HG03378 (cell line): ENCODE data around the gene ADAMTSL1.
A peak's percentile ranks its signal among the peaks of the same experiment; 100 is the strongest.

Experiments used
- ATAC-seq: cut with Tn5 transposase; IDR thresholded peaks from one replicate; pipeline ENCODE4 v1.9.1; 2021; ENCODE audit warnings: mild to moderate bottlenecking, moderate library complexity; ENCODE audit not compliant: unreplicated experiment

The ADAMTSL1 gene

GRCh38 chr9:18798106-18798505, 324.2 kb downstream of the ADAMTSL1 start:
- no peak for ATAC-seq

- no peak for ATAC-seq
Measured at GRCh38 chr9:18798508-18799290, 324.7 kb downstream of the ADAMTSL1 start.

- ATAC-seq: no peak
Measured at GRCh38 chr9:18799428-18799827, 325.5 kb downstream of the ADAMTSL1 start.

- ATAC-seq: no peak
Measured at GRCh38 chr9:18800579-18800978, 326.6 kb downstream of the ADAMTSL1 start.

- ATAC-seq: no peak
Measured at GRCh38 chr9:18805386-18805785, 331.4 kb downstream of the ADAMTSL1 start.

GRCh38 chr9:18806232-18807080, 332.5 kb downstream of the ADAMTSL1 start:
- ATAC-seq: no peak

GRCh38 chr9:18810581-18810980, 336.6 kb downstream of the ADAMTSL1 start:
- no peak for ATAC-seq

GRCh38 chr9:18811171-18811570, 337.2 kb downstream of the ADAMTSL1 start:
- no peak for ATAC-seq

GRCh38 chr9:18819418-18819817, 345.5 kb downstream of the ADAMTSL1 start:
- ATAC-seq: no peak

GRCh38 chr9:18820566-18821095, 346.7 kb downstream of the ADAMTSL1 start:
- no peak for ATAC-seq

- ATAC-seq: no peak
Measured at GRCh38 chr9:18821788-18822187, 347.8 kb downstream of the ADAMTSL1 start.

GRCh38 chr9:18822850-18823249, 348.9 kb downstream of the ADAMTSL1 start:
- ATAC-seq: no peak

GRCh38 chr9:18824095-18824666, 350.2 kb downstream of the ADAMTSL1 start:
- ATAC-seq: no peak

GRCh38 chr9:18825656-18826170, 351.8 kb downstream of the ADAMTSL1 start:
- no peak for ATAC-seq

GRCh38 chr9:18826248-18826647, 352.3 kb downstream of the ADAMTSL1 start:
- ATAC-seq: no peak

GRCh38 chr9:18829066-18829465, 355.1 kb downstream of the ADAMTSL1 start:
- no peak for ATAC-seq

- no peak for ATAC-seq
Measured at GRCh38 chr9:18829873-18830272, 355.9 kb downstream of the ADAMTSL1 start.

- peak; percentile 95 for ATAC-seq
Measured at GRCh38 chr9:18834740-18835361, 360.9 kb downstream of the ADAMTSL1 start.

- no peak for ATAC-seq
Measured at GRCh38 chr9:18837402-18837801, 363.4 kb downstream of the ADAMTSL1 start.

- ATAC-seq: no peak
Measured at GRCh38 chr9:18847576-18848275, 373.8 kb downstream of the ADAMTSL1 start.
